GM20000 (cell line): ENCODE results near the gene HHEX.

Source experiments
- DNase-seq: peaks from one replicate; pipeline ENCODE4 v3.0.0; 2012; ENCODE audit warnings: low spot score
- CTCF ChIP-seq: IDR thresholded peaks from 2 replicates; pipeline ENCODE4 v1.5.1; 2012; ENCODE audit warnings: mild to moderate bottlenecking, control low read depth; ENCODE audit errors: extremely low read depth, missing control alignments

Gene HHEX

GRCh38 chr10:92727141-92727540 is 37.4 kb downstream of the HHEX start:
- DNase-seq = no peak
- TF ChIP-seq CTCF = no peak

DNA sequence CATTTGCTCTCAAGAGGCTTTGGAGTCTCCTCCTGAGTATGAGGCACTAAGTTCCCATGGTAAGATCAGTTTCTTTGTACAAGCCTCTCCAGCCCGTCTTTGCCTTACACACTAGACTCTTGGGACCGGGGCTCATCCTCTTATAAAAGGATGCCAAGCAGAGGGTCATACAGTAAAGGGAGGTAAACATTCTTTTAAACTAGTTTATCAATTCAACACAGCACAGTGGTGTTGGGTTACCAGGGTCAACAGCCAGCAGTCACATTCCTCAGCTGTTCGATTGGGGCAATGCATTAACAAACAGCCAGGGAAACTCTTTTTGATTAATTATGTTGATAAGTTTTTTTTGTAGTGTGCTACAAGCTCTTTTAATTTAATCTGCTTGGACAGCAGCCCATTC is 37.8 kb downstream of the HHEX start:
- no peak for DNase-seq

GRCh38 chr10:92729886-92730285 is 40.1 kb downstream of the HHEX start:
- DNase-seq = peak; percentile 61

More for the DNA sequence above, 37.8 kb downstream of the HHEX start:
- no peak for TF ChIP-seq CTCF

GRCh38 chr10:92732958-92733357 is 43.2 kb downstream of the HHEX start:
- TF ChIP-seq CTCF = no peak
- DNase-seq = no peak

More at GRCh38 chr10:92729886-92730285, 40.1 kb downstream of the HHEX start:
- TF ChIP-seq CTCF = no peak

DNA sequence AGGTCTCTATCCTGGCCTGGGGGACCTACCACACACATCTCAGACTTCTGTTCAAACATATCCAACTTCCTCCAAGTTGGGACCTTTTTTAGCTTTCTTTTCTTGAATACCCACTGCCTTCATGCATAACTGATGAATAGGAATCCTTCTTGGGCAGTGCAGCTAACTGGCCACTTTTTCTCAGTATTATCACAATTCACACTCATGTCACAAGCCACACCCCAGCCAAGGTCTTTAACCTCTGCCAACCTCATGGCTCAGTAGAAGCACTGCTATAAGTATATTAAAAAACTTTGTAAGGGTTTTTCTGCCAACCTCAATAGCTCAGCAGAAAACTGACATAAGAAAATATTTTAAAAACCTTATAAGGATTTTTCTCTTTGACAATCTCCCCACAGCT is 44.5 kb downstream of the HHEX start:
- no peak for TF ChIP-seq CTCF
- DNase-seq = no peak

GRCh38 chr10:92735938-92736337 is 46.2 kb downstream of the HHEX start:
- TF ChIP-seq CTCF = no peak
- DNase-seq = no peak

GRCh38 chr10:92737484-92737883 is 47.7 kb downstream of the HHEX start:
- no peak for TF ChIP-seq CTCF
- no peak for DNase-seq
